PFSK-1 (cell line): ENCODE results near the gene SPNS2.

Experiments used
- FOXP2 ChIP-seq: optimal IDR thresholded peaks from 2 replicates; pipeline ENCODE3; 2011; ENCODE audit warnings: borderline replicate concordance, control low read depth, inconsistent platforms; ENCODE audit not compliant: insufficient read depth; ENCODE audit errors: extremely low read length, extremely low read depth
- POLR2AphosphoS5 ChIP-seq: IDR thresholded peaks from 2 replicates; pipeline ENCODE4 v1.6.1; 2012; ENCODE audit warnings: low read depth, mild to moderate bottlenecking, control low read depth, low read length, moderate library complexity
- REST ChIP-seq, 2 experiments: IDR thresholded peaks; 2 replicates each; pipeline versions ENCODE4 v1.6.1 to v1.8.0; 2011 to 2012; ENCODE audit warnings: low read depth in 2 of 2, low read length in 2 of 2, control low read depth in 1 of 2, inconsistent platforms in 1 of 2, mild to moderate bottlenecking in 1 of 2, moderate library complexity in 1 of 2; ENCODE audit not compliant: insufficient read depth in 1 of 2
- SIN3A ChIP-seq: IDR thresholded peaks from 2 replicates; pipeline ENCODE4 v1.6.1; 2012; ENCODE audit warnings: mild to moderate bottlenecking, low read length, moderate library complexity, borderline replicate concordance; ENCODE audit not compliant: insufficient read depth
- TAF1 ChIP-seq: IDR thresholded peaks from 2 replicates; pipeline ENCODE4 v1.6.1; 2012; ENCODE audit warnings: low read length, control low read depth, borderline replicate concordance; ENCODE audit not compliant: insufficient read depth

The SPNS2 gene

GRCh38 chr17:4555873-4556759 is 57.4 kb downstream of the SPNS2 start:
- TF ChIP-seq SIN3A (no peak), TAF1 (no peak), REST (IDR thresholded peaks at IDR 0.05; ENCODE audit: insufficient read depth in 1 of 2, low read depth in 2 of 2, low read length in 2 of 2) (no peak), POLR2AphosphoS5 (no peak), FOXP2 (no peak)

GRCh38 chr17:4556996-4557395 is 58.3 kb downstream of the SPNS2 start:
- TF ChIP-seq REST (IDR thresholded peaks at IDR 0.05; ENCODE audit: insufficient read depth in 1 of 2, low read depth in 2 of 2, low read length in 2 of 2) = no peak
- no peak for TF ChIP-seq SIN3A
- no peak for TF ChIP-seq POLR2AphosphoS5
- no peak for TF ChIP-seq TAF1
- TF ChIP-seq FOXP2 = no peak

- TF ChIP-seq FOXP2 = no peak
Measured at GRCh38 chr17:4557626-4558346, 59.1 kb downstream of the SPNS2 start.

- TF ChIP-seq TAF1 (no peak), SIN3A (no peak), FOXP2 (no peak), POLR2AphosphoS5 (no peak), REST (IDR thresholded peaks at IDR 0.05; ENCODE audit: insufficient read depth in 1 of 2, low read depth in 2 of 2, low read length in 2 of 2) (no peak)
Measured at GRCh38 chr17:4558347-4558971, 59.8 kb downstream of the SPNS2 start.

GRCh38 chr17:4559139-4559791 is 60.6 kb downstream of the SPNS2 start:
- no peak for TF ChIP-seq SIN3A
- TF ChIP-seq REST (IDR thresholded peaks at IDR 0.05; ENCODE audit: insufficient read depth in 1 of 2, low read depth in 2 of 2, low read length in 2 of 2) = no peak
- TF ChIP-seq TAF1 = no peak
- TF ChIP-seq POLR2AphosphoS5 = no peak
- TF ChIP-seq FOXP2 = no peak
